ENCODE results near the gene ITGAD. TPM values are rescaled to one million over a fixed set of nuclear protein-coding genes. Genes with fewer than 3 reads are reported as not detected.
A peak's percentile ranks its signal among the peaks of the same experiment; 100 is the strongest.
"Not testable (repeated sequence)": the region's sequence is repeated elsewhere in the genome, so short reads cannot be mapped to it uniquely, and the experiment has no call there.

ITGAD gene
- total RNA-seq, 2 donors from 2014 or later, result not detected

DNA sequence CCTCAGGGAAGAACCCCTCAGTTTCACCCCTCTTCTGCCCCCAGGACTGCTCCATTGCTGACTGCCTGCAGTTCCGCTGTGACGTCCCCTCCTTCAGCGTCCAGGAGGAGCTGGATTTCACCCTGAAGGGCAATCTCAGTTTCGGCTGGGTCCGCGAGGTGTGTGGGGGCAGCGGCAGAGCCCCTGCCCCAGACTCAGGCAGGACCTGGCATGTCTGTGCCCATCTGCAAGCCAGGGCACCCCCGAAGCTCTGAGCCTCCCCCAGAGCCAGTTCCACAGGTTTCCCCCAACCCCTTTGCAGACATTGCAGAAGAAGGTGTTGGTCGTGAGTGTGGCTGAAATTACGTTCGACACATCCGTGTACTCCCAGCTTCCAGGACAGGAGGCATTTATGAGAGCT lies 30.7 kb downstream of the ITGAD start:
- H3K36me3 Mint-ChIP-seq (ENCODE audit: low read depth), result no peaks in the 10 kb centered on the region
- no peaks in the 10 kb centered on the region for H3K9me3 Mint-ChIP-seq
- no peak overlapping the region for H3K27ac Mint-ChIP-seq
- ATAC-seq (replicated peaks), result no peak
- no peak overlapping the region for H3K4me3 Mint-ChIP-seq
- peaks cover 11% of the 10 kb centered on the region for H3K4me1 Mint-ChIP-seq
- peaks cover 22% of the 10 kb centered on the region for H3K27me3 Mint-ChIP-seq

DNA sequence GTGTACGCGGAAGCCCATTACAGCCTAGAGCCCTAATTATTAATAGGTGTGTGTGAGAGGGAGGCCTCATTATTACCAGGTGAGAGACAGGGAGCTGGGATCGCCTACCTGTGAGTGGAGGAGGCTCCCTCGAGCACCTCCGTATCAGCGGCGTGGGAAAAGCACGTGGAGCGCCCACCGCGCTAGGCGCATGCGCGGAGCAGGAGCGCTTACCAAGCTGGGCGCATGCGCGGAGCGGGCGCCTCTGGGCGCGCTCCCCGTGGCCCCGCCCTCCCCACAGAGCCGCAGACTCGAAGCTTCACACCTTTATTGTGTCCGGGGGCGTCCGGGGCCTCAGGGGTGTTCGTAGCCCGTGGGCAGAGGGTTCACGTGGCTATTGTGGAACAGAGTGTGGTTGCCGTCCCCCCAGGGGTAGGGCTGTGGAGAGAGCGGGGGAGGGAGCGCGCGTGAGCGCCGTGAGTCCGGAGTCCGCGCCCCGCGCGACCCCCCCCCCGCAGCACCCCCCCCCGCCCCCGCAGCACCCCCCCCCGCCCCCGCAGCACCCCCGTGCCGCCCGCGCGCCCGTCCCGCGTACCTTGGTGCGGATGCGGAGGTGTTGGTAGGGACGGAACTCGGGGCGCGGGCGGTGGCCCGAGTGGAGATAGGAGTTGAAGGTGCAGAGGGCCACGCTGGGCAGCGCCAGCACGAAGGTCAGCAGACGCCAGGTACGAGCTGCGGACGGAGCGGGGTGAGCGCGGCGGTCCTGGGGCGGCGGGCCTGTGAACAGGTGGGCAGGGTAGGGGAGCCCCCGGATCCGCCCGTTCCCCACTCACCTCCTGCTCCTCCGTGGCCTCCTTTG lies 34.5 kb downstream of the ITGAD start:
- Mint-ChIP-seq H3K27ac (no peak overlapping the region), H3K27me3 (peaks cover 13% of the 10 kb centered on the region), H3K4me1 (no peaks in the 10 kb centered on the region), H3K4me3 (peak overlapping the region; percentile 13), H3K36me3 (ENCODE audit: low read depth) (no peaks in the 10 kb centered on the region), H3K9me3 (no peaks in the 10 kb centered on the region)
- peak; percentile 17 for ATAC-seq (replicated peaks)

DNA sequence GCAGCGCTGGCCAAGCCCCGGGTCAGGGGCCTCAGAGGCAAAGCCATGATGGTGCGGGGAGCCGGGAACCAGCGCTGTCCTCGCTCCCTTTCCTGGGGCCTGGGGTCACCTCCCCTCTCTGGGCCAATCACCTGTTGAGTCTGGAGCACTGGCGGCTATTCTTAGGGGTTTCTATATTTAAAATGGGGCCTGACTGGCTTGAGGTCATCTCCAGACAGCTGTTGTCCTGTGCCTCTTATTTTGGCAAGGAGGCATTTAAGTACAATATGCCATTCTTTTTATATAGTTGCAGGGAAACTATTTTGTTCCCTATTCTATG lies 35.1 kb downstream of the ITGAD start, which contains the start of gene COX6A2:
Gene COX6A2, minus strand, starts transcription at position 82 of the 319 bp plus-strand sequence. Its CDS starts 35 bp downstream, at position 47.
- Mint-ChIP-seq H3K4me3 (peak within 1 kb of the TSS; percentile 13), H3K36me3 (ENCODE audit: low read depth) (no peaks in the 10 kb centered on the region), H3K27me3 (peaks cover 11% of the 10 kb centered on the region), H3K4me1 (no peaks in the 10 kb centered on the region), H3K27ac (no peak within 1 kb of the TSS), H3K9me3 (no peaks in the 10 kb centered on the region)
- no peak for ATAC-seq (replicated peaks)

DNA sequence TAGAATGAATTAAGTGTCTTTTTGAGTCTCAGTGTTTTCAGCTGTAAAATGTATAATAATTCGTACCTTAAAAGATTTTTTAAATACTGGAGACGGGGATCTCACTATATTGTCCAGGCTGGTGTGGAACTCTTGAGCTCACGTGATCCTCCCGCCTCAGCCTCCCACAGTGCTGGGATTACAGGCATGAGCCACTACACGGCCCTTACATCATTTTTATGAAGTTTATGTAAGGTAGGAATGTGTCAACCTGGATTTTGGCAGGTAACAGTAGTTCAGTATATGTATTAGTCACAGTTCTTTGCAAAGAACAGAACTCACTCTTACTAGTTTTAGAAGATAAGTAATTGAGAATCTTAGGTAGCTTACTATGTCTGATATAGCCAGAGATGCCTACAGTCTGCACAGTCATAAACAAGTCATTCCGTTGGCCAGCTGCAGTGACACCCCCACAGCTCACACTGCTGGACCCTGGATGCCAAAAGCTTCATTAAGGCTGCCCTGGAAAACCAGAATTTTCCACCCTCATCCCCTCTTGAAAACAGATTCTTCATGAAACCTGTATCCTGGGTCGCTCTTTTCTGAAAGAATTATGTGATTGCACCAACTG lies 35.6 kb downstream of the ITGAD start:
- Mint-ChIP-seq H3K9me3 (no peaks in the 10 kb centered on the region), H3K4me1 (no peaks in the 10 kb centered on the region), H3K27me3 (peaks cover 8% of the 10 kb centered on the region), H3K4me3 (no peak overlapping the region), H3K27ac (no peak overlapping the region), H3K36me3 (ENCODE audit: low read depth) (no peaks in the 10 kb centered on the region)
- ATAC-seq (replicated peaks), result peak; percentile 38

DNA sequence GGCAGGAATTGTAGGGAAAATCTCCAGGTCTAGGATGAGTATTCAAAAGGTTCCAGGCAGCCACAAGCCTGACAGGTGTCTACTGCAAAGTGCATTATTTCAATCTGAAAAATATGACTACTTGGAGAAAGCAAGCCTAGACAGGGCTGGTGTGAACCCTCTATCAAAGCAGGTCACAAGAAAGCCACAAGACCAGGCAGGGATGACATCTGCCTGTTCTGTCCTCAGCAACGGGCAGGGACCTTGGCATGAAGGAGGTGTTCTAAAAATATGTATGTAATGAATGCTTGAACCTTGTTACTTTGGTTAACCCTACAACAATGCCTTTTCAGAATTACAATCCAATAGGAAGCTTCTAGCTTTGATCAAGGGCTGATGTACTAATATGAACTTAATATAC lies 36.2 kb downstream of the ITGAD start:
- no peaks in the 10 kb centered on the region for H3K4me1 Mint-ChIP-seq
- no peaks in the 10 kb centered on the region for H3K9me3 Mint-ChIP-seq
- no peak overlapping the region for H3K27ac Mint-ChIP-seq
- no peaks in the 10 kb centered on the region for H3K36me3 Mint-ChIP-seq (ENCODE audit: low read depth)
- H3K4me3 Mint-ChIP-seq, result no peak overlapping the region
- peaks cover 8% of the 10 kb centered on the region for H3K27me3 Mint-ChIP-seq
- ATAC-seq (replicated peaks), result no peak

DNA sequence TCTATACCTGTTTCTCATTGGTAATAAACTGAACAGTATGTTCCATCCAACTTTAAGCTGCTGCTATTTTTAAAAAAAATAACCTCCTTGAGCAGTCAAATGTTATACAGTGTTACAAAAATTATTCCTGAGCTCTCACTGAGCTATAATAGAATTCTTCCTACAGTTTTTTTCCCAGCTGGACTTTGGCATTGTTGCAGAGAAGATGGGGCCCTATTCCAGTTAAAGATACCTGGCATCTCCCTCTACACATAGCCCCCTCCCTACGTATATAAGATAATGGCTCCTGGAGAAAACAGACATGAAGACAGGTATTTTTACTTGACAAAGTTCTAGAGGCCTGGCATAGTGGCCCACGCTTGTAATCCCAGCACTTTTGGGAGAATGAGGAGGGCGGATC lies 36.7 kb downstream of the ITGAD start:
- Mint-ChIP-seq H3K27me3 (peaks cover 6% of the 10 kb centered on the region), H3K4me1 (no peaks in the 10 kb centered on the region), H3K36me3 (ENCODE audit: low read depth) (no peaks in the 10 kb centered on the region), H3K4me3 (no peak overlapping the region), H3K27ac (no peak overlapping the region), H3K9me3 (no peaks in the 10 kb centered on the region)
- ATAC-seq (replicated peaks), result no peak

DNA sequence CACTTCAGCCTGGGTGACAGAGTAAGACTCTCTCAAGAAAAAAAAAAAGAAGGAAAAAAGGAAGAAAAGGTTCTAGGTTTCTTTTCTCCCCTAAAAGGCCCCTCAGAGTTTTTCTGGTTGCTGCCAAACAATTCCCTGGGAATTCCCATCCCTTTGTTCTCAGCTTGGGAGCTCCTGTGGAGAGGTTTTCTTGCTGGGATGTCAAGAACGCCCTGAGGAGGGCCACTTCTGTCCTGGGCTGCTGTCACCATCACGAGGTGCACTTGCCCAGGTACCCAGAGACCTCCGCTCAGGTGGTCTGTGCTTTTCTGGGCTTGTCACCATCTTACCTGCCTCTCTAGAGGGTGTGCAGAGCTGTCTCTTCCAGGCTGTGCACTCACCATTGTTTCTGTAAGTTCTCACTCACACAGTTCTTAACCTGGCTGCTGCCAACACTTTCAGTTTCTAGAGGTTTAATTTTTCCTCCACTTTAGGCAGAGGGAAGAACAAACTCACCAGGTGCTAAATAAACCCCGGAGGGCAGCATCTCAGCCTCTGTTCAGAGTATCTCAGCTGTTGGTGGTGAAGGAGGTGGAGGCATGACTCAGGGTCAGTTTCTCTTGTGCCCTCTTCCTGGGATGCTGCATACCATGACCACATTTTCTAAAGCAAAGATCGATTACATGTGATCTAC lies 37.4 kb downstream of the ITGAD start:
- Mint-ChIP-seq H3K27ac (no peak overlapping the region), H3K4me1 (no peaks in the 10 kb centered on the region), H3K4me3 (no peak overlapping the region), H3K9me3 (no peaks in the 10 kb centered on the region), H3K27me3 (peaks cover 4% of the 10 kb centered on the region), H3K36me3 (ENCODE audit: low read depth) (no peaks in the 10 kb centered on the region)
- peak; percentile 80 for ATAC-seq (replicated peaks)

DNA sequence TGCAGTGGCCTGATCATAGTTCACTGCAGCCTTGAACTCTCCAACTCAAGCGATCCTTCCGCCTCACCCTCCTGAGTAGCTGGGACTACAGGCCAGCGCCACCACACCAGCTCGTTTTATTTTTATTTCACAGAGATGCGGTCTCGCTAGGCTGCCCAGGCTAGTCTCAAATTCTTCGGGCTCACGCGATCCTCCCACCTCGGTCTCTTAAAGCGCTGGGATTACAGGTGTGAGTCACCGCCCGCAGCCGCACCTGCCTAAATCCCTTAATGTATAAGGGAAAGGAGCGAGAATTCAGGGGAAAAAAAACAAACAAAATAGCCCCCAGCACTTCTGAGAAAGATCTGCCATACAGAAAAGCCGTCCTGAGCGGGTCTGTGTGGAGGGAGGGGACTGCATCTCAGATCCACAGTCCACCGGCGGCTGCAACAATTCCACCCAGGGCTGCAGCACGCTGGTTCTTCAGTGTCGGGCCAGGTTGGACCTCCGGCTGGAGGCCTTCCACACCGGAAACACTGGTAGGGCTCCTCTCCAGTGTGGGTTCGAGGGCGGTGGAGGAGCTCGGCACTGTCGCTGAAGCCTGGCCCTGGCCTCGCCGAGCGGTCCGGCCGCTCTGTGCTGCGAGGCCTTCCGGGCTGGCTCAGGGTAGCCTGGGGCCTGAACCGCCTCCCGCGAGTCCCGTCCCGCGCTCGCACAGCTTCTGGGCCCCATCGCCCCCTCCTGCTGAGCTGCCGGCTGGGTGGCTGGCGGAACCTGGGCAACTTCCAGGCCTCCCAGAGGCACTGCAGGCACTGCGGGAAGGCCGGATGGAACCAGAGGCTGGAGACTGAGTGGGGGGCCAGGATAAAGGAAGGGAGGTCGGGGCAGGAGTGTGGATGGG lies 42.4 kb downstream of the ITGAD start:
- Mint-ChIP-seq H3K4me3 (no peak overlapping the region), H3K4me1 (peaks cover 4% of the 10 kb centered on the region), H3K27ac (no peak overlapping the region), H3K36me3 (ENCODE audit: low read depth) (no peaks in the 10 kb centered on the region), H3K27me3 (no peaks in the 10 kb centered on the region), H3K9me3 (no peaks in the 10 kb centered on the region)
- ATAC-seq (replicated peaks), result no peak

DNA sequence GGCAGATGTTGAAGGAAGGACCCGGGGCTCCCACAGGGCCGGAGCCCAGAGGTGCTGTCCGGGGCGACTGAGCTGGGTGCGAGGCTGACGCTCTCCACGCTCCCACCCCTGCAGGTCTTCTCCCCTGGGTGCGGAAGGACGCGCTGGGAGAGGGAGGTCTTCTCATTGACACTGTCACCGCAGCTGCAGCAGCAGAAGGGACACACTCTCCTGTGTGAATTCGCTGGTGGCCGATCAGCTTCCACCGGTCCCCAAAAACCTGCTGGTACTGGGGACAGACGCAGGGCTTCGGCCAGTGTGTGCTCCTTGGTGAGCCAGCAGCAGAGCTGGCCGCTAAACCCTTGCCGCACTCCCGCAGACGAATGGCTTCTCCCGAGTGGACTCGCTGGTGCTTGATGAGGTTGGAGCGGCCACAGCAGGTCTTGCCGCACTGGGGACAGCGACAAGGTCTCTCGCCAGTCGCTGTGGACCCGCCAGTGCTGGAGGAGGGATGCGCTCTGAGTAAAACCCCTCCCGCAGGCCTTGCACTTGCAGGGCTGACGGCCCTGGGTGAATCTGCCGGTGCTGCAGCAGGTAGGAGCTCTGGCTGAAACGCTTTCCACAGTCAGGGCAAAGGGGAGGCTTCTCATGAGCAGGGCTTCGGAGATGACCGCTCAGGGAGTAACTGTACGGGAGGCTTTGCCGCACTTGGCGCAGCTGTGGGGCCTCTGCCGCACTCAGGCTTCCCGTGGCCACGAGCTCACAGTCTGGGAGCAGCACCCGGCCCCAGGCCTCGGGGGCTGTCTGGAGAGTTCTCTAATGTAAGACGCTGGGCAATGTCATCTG lies 43.3 kb downstream of the ITGAD start:
- Mint-ChIP-seq H3K4me1 (peaks cover 4% of the 10 kb centered on the region), H3K9me3 (no peaks in the 10 kb centered on the region), H3K4me3 (no peak overlapping the region), H3K27ac (no peak overlapping the region), H3K36me3 (ENCODE audit: low read depth) (no peaks in the 10 kb centered on the region), H3K27me3 (no peaks in the 10 kb centered on the region)
- no peak for ATAC-seq (replicated peaks)

DNA sequence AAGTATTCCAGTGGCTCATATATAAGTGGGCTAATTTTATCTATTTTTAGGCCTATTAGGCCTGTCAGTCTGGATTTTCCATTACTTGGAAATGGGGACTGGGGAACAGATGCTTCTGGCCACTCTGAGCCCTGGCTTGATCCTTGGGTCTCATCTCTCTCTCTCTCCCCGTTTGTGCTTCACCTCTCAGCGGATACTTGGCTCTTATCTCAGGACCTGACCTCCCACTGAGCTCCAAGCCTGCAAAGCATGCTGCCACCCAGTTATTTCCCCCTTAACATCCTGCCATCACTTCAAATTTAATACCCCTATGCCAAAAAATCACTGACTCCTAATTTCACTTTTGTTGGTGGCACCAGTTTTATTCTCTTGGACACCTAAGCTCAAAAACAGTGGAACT lies 45.3 kb downstream of the ITGAD start:
- Mint-ChIP-seq H3K9me3 (no peaks in the 10 kb centered on the region), H3K4me1 (peaks cover 14% of the 10 kb centered on the region), H3K27ac (no peak overlapping the region), H3K36me3 (ENCODE audit: low read depth) (no peaks in the 10 kb centered on the region), H3K4me3 (no peak overlapping the region), H3K27me3 (no peaks in the 10 kb centered on the region)
- no peak for ATAC-seq (replicated peaks)

DNA sequence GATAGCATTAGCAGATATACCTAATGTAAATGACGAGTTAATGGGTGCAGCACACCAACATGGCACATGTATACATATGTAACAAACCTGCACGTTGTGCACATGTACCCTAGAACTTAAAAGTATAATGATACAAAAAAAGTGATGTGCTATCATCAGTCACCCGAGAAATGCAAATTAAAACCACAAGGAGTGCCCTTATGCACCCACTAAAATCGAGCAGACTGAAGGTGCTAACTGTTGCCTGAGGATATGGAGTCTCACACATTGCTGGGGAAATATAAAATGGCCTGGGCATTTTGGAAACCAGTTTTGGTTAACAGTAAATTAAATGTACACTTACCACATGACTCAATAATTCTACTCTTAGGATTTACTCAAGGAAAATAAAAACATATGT lies 45.9 kb downstream of the ITGAD start:
- peak; percentile 45 for ATAC-seq (replicated peaks)
- H3K9me3 Mint-ChIP-seq; H3K27me3 Mint-ChIP-seq; H3K36me3 Mint-ChIP-seq (ENCODE audit: low read depth): not testable (repeated sequence)
- Mint-ChIP-seq H3K27ac (peak overlapping the region; percentile 12), H3K4me3 (peak overlapping the region; percentile 22), H3K4me1 (peaks cover 14% of the 10 kb centered on the region)

DNA sequence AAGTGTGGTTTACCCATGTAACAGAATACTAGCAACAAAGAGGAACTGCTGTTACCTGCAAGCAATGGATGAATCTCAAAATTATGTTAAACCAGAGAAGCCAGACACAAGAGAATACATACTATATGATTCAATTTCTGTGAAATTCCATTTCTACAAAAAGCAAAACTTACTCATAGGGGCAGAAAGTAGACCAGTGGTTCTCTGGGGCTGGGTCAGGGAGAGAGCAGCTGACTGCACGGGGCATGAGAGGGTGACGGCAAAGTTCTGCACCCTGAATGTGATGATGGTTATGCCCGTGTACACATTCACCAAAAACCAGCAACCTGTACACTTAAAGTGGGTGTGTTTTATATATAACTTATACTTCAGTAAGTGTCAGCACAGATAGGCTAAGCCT lies 46.4 kb downstream of the ITGAD start:
- Mint-ChIP-seq H3K27ac (peak overlapping the region; percentile 12), H3K4me3 (peak overlapping the region; percentile 22), H3K36me3 (ENCODE audit: low read depth) (no peaks in the 10 kb centered on the region), H3K9me3 (no peaks in the 10 kb centered on the region), H3K27me3 (no peaks in the 10 kb centered on the region), H3K4me1 (peaks cover 14% of the 10 kb centered on the region)
- peak; percentile 60 for ATAC-seq (replicated peaks)

DNA sequence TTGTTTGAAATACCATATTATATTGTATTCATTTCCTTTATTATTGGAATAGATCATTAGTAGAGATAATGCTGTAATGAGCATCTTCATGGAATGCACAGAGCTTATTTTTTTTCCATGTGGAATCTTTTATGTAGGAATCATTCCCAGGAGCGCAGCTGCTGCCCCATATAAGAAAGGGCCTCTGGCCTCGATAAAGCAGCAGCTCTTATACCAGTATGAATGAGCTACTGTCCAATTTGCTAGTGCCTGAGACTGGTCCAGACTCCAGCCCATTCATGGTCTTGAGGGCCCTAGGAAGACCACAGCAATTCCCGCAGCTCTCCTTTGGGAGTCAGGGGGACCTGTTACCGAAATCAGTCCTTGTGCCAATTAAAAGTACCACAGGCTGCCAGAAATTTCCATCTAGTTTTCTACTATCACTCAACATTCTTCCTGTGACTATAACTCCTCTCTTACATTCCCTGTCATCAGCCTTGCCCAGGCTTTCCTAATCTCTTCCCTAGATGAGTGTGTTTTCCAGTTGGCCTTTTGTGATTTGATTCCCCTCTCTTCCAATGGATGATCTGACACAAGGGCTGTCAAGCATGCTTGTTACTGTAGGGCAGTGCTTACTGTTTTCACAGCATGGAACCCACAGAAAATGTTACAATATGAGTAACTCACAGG lies 47.5 kb downstream of the ITGAD start:
- Mint-ChIP-seq H3K27me3 (no peaks in the 10 kb centered on the region), H3K4me1 (peaks cover 14% of the 10 kb centered on the region), H3K27ac (no peak overlapping the region), H3K4me3 (no peak overlapping the region), H3K9me3 (no peaks in the 10 kb centered on the region), H3K36me3 (ENCODE audit: low read depth) (no peaks in the 10 kb centered on the region)
- no peak for ATAC-seq (replicated peaks)

Data from activated T-helper 17 cell treated with anti-CD3 and anti-CD28 coated beads, Interleukin-2, amount 50 U/mL, for 72 hours (primary cell).